Subcutaneous adipose tissue (tissue), 4 donors: ENCODE results near the gene KMT5C. TPM values are rescaled to one million over a fixed set of nuclear protein-coding genes. Genes with fewer than 3 reads are reported as not detected.

Source experiments
- CTCF ChIP-seq: fragments of 450-650 bp; IDR thresholded peaks from one replicate; pipeline ENCODE4 v1.5.1; 2016; ENCODE audit warnings: low read depth, mild to moderate bottlenecking, control low read depth, antibody characterized with exemption, moderate library complexity
- total RNA-seq, 4 donors: library from RNA; depleted of rRNA; stranded (reverse); fragments of >200 nt; gene quantifications; one replicate each; pipeline ENCODE4 v1.1.0, GENCODE V29; 2016

Gene KMT5C
- total RNA-seq, 4 donors from 2014 or later = 7.0 to 24.1 (median 8.0) TPM

- TF ChIP-seq CTCF = no peak
These were observed 35.2 kb upstream of the KMT5C start for GRCh38 chr19:55304279-55304978.

- TF ChIP-seq CTCF = no peak
These were observed 34.7 kb upstream of the KMT5C start for GRCh38 chr19:55304980-55305379.

GRCh38 chr19:55305491-55305890 is 34.2 kb upstream of the KMT5C start:
- TF ChIP-seq CTCF = no peak

GRCh38 chr19:55305983-55306562 is 33.6 kb upstream of the KMT5C start:
- no peak for TF ChIP-seq CTCF

GRCh38 chr19:55306712-55307111 is 33.0 kb upstream of the KMT5C start:
- TF ChIP-seq CTCF = no peak

GRCh38 chr19:55308281-55308680 is 31.4 kb upstream of the KMT5C start:
- no peak for TF ChIP-seq CTCF

- TF ChIP-seq CTCF = no peak
These were observed 30.2 kb upstream of the KMT5C start for GRCh38 chr19:55309448-55309847.
